HUES64 (cell line): Measurements from ENCODE around the gene LBHD2.

Experiments
- H3K27ac ChIP-seq: 2 replicates; pipeline ENCODE4 v1.7.0; 2013; ENCODE audit warnings: low read depth, low read length, inconsistent platforms
- H3K27me3 ChIP-seq: 2 replicates; pipeline ENCODE4 v1.6.1; 2013; ENCODE audit warnings: mild to moderate bottlenecking, low read length; ENCODE audit not compliant: insufficient read depth
- H3K36me3 ChIP-seq: 2 replicates; pipeline ENCODE4 v1.6.1; 2013; ENCODE audit warnings: mild to moderate bottlenecking, low read length; ENCODE audit not compliant: insufficient read depth
- H3K4me1 ChIP-seq: 2 replicates; pipeline ENCODE4 v1.6.1; 2013; ENCODE audit warnings: mild to moderate bottlenecking, low read length, moderate library complexity; ENCODE audit not compliant: insufficient read depth
- H3K4me3 ChIP-seq: 2 replicates; pipeline ENCODE4 v1.5.1; 2013; ENCODE audit warnings: mild to moderate bottlenecking, low read length, moderate library complexity
- H3K9ac ChIP-seq: 2 replicates; pipeline ENCODE4 v1.6.1; 2013; ENCODE audit warnings: mild to moderate bottlenecking, low read depth, low read length
- H3K9me3 ChIP-seq: 2 replicates; pipeline ENCODE4 v1.6.1; 2013; ENCODE audit warnings: low read depth, low read length; ENCODE audit not compliant: insufficient read depth
- WGBS: fragments of 150-250, 120-280 bp; methylation state at CpG from one replicate; pipeline ENCODE4 v1.1.7; 2013; ENCODE audit warnings: missing lambda C conversion rate; 5-methylcytosine and 5-hydroxymethylcytosine counted together

LBHD2 gene

GRCh38 chr14:103139132-103140025 lies 55.4 kb downstream of the LBHD2 start:
- 22% methylated on average over 27 of the region's 29 CpGs for WGBS
- Histone ChIP-seq H3K36me3 (no peaks in the 10 kb centered on the region; the same call in 1 of the 2 replicates), H3K4me1 (peaks cover 11% of the 10 kb centered on the region; the same call in 1 of the 2 replicates), H3K27ac (no peak overlapping the region), H3K27me3 (peaks cover 25% of the 10 kb centered on the region), H3K9me3 (no peaks in the 10 kb centered on the region), H3K9ac (peak overlapping the region; percentile 50), H3K4me3 (peak overlapping the region; percentile 51)
